Esophagus muscularis mucosa (tissue), 4 donors: ENCODE data around the gene USP13.

Source experiments
- EP300 ChIP-seq: sonication (generic); formaldehyde crosslinking; IDR thresholded peaks from one replicate; pipeline ENCODE4 v1.6.1; 2017; ENCODE audit warnings: antibody characterized with exemption
- POLR2A ChIP-seq: fragments of 450-650 bp; IDR thresholded peaks from one replicate; pipeline ENCODE4 v1.6.1; 2017; ENCODE audit warnings: antibody characterized with exemption, moderate library complexity, mild to moderate bottlenecking, low read depth
- POLR2AphosphoS5 ChIP-seq, 2 donors: sonication (generic); formaldehyde crosslinking; IDR thresholded peaks; one replicate each; pipeline ENCODE4 v1.6.1; 2017; ENCODE audit warnings: antibody characterized with exemption in 2 of 2
- TF ChIP-seq, protein P1 (sequence below), 3 experiments: fragments of 200-600 bp in 2 of 3; fragments of 450-650 bp in 1 of 3; sonication (generic) in 2 of 3; IDR thresholded peaks; one replicate each; pipeline ENCODE4 v1.5.1; 2017 to 2019; ENCODE audit warnings: antibody characterized with exemption in 3 of 3, mild to moderate bottlenecking in 2 of 3, moderate library complexity in 1 of 3

DNA sequence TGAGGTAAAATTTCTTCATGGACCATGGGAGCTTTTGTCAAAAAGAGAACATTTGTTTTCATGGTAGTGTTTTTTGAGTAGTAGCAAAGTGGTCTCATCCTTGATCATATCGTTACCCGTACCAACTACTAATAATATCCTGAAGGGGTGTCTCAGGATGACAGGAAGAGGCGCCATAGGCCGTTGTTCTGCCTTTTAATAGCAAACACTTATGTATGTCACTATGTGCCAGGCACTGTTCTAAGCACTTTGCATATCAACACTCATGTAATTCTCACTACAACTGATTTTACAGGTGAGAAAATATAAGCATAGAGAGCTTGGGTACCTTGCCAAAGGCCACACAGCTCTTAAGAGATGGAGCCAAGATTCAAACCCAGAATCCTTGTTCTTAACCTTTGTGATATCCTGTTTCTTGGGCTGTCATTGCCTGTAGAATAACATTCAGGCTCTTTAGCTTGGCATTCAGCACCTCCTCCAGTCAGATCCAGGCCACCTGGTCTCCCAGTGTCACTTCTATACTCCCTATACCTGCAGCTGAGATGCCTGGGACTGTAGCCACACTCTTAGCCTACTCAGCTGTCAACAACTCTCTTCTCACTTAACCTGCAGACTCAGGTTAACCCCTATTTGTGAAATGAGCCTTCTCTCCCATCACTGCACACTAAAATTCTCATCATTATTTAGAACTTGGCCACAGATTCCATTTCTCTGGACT, 113.7 kb downstream of the USP13 start:
- TF ChIP-seq POLR2A, result no peak
- TF ChIP-seq, protein P1, sequence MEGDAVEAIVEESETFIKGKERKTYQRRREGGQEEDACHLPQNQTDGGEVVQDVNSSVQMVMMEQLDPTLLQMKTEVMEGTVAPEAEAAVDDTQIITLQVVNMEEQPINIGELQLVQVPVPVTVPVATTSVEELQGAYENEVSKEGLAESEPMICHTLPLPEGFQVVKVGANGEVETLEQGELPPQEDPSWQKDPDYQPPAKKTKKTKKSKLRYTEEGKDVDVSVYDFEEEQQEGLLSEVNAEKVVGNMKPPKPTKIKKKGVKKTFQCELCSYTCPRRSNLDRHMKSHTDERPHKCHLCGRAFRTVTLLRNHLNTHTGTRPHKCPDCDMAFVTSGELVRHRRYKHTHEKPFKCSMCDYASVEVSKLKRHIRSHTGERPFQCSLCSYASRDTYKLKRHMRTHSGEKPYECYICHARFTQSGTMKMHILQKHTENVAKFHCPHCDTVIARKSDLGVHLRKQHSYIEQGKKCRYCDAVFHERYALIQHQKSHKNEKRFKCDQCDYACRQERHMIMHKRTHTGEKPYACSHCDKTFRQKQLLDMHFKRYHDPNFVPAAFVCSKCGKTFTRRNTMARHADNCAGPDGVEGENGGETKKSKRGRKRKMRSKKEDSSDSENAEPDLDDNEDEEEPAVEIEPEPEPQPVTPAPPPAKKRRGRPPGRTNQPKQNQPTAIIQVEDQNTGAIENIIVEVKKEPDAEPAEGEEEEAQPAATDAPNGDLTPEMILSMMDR (IDR thresholded peaks at IDR 0.05), result no peak
- no peak for TF ChIP-seq EP300
- TF ChIP-seq POLR2AphosphoS5 (IDR thresholded peaks at IDR 0.05), result no peak
